OCI-LY7 (cell line): ENCODE measurements around the gene TNKS1BP1. TPM values are rescaled to one million over a fixed set of nuclear protein-coding genes. Genes with fewer than 3 reads are reported as not detected.

ENCODE experiments used
- BruUV-seq: library from RNA; stranded (reverse); fragments of 400-500 nt; replicated peaks from 2 replicates; lab custom pipeline; 2021; lab: Mats Ljungman, UMichigan
- CTCF ChIA-PET: fragments of 300-600 bp; sonication (Branson Sonifier 250); formaldehyde crosslinking; loops from one replicate; lab custom pipeline; 2022; ENCODE audit warnings: antibody characterized with exemption; ENCODE audit not compliant: unreplicated experiment; lab: Charles Lee
- POLR2A ChIA-PET: fragments of 300-600 bp; sonication (Branson Sonifier 250); formaldehyde crosslinking; loops from one replicate; lab custom pipeline; 2022; ENCODE audit warnings: antibody characterized with exemption; lab: Charles Lee
- DNase-seq: peaks from one replicate; pipeline ENCODE4 v3.0.0-alpha.2; 2015; ENCODE audit warnings: low spot score
- H2AFZ ChIP-seq: fragments of 200-600 bp; sonication (generic), shearing (Covaris generic); 2 replicates; pipeline ENCODE4 v1.6.1; 2014; ENCODE audit warnings: mild to moderate bottlenecking, antibody characterized with exemption, low read length, moderate library complexity
- H3K27ac ChIP-seq: fragments of 200-600 bp; sonication (generic); 2 replicates; pipeline ENCODE4 v1.5.1; 2014; ENCODE audit warnings: mixed run types, low read depth, mild to moderate bottlenecking, moderate library complexity, low read length, inconsistent platforms; ENCODE audit not compliant: poor library complexity, severe bottlenecking
- H3K36me3 ChIP-seq: fragments of 200-600 bp; sonication (generic); 2 replicates; pipeline ENCODE4 v1.6.1; 2014; ENCODE audit warnings: mild to moderate bottlenecking, antibody characterized with exemption, low read length, moderate library complexity, mixed read lengths; ENCODE audit not compliant: insufficient read depth
- H3K4me1 ChIP-seq: fragments of 200-600 bp; sonication (generic); 2 replicates; pipeline ENCODE4 v1.5.1; 2014; ENCODE audit warnings: mild to moderate bottlenecking, low read length; ENCODE audit not compliant: insufficient read depth, poor library complexity, severe bottlenecking
- H3K4me2 ChIP-seq: fragments of 200-600 bp; sonication (generic); 2 replicates; pipeline ENCODE4 v1.6.1; 2014; ENCODE audit warnings: mild to moderate bottlenecking, low read length
- H3K4me3 ChIP-seq: fragments of 200-600 bp; sonication (generic); 2 replicates; pipeline ENCODE4 v1.5.1; 2014; ENCODE audit warnings: mild to moderate bottlenecking, low read depth, low read length; ENCODE audit not compliant: poor library complexity, severe bottlenecking
- H3K79me2 ChIP-seq: fragments of 200-600 bp; sonication (generic); 2 replicates; pipeline ENCODE4 v1.6.1; 2016; ENCODE audit warnings: low read depth, mild to moderate bottlenecking, low read length, moderate library complexity, mixed read lengths; ENCODE audit not compliant: insufficient read depth
- H3K9me2 ChIP-seq: fragments of 200-600 bp; sonication (generic); 2 replicates; pipeline ENCODE4 v1.6.1; 2016; ENCODE audit warnings: mild to moderate bottlenecking, low read length, mixed read lengths; ENCODE audit not compliant: insufficient read depth
- H3K9me3 ChIP-seq: fragments of 200-600 bp; sonication (generic); 2 replicates; pipeline ENCODE4 v1.6.1; 2014; ENCODE audit warnings: mild to moderate bottlenecking, mixed run types, low read length, mixed read lengths
- H4K20me1 ChIP-seq: fragments of 200-600 bp; sonication (generic); 2 replicates; pipeline ENCODE4 v1.6.1; 2014; ENCODE audit warnings: mild to moderate bottlenecking, antibody characterized with exemption, low read length, moderate library complexity, mixed read lengths; ENCODE audit not compliant: insufficient read depth
- EZH2phosphoT487 ChIP-seq: fragments of 200-600 bp; sonication (generic); IDR thresholded peaks from 2 replicates; pipeline ENCODE4 v1.6.1; 2018; ENCODE audit warnings: low read depth, borderline replicate concordance, mild to moderate bottlenecking, mixed run types, antibody characterized with exemption, low read length, moderate library complexity, mixed read lengths
- intact Hi-C: fragments of 100-400 bp; cut with micrococcal nuclease; formaldehyde crosslinking; loops from one replicate; pipeline ENCODE4 v1.10.0; 2022; ENCODE audit not compliant: unreplicated experiment
- total RNA-seq, 2 experiments: library from RNA; depleted of rRNA in 1 of 2; stranded (reverse); fragments of >200 nt in 1 of 2; shearing (Covaris generic) in 1 of 2; gene quantifications; 2 replicates each; pipeline ENCODE4 v1.2.3, GENCODE V29; 2014 to 2022
- TF ChIP-seq, protein P1 (sequence below): fragments of 200-600 bp; sonication (generic); conservative IDR thresholded peaks from 2 replicates; pipeline ENCODE4 v1.5.1; 2014; ENCODE audit warnings: mild to moderate bottlenecking, antibody characterized with exemption, low read length, moderate library complexity, mixed read lengths

The TNKS1BP1 gene
- total RNA-seq, 2 experiments from 2014 or later = 5.3 to 16.4 TPM

GRCh38 chr11:57275582-57275981 lies 49.2 kb downstream of the TNKS1BP1 start:
- Histone ChIP-seq H4K20me1 (no peaks in the 10 kb centered on the region), H3K27ac (no peak overlapping the region), H3K4me3 (no peak overlapping the region), H3K4me2 (no peak overlapping the region), H3K79me2 (no peaks in the 10 kb centered on the region), H3K4me1 (no peaks in the 10 kb centered on the region), H3K9me3 (no peaks in the 10 kb centered on the region), H2AFZ (no peak overlapping the region), H3K36me3 (no peaks in the 10 kb centered on the region), H3K9me2 (no peaks in the 10 kb centered on the region)
- ChIA-PET POLR2A (no interaction called here), CTCF (no interaction called here)
- no TSS peak for BruUV-seq
- TF ChIP-seq, protein P1, sequence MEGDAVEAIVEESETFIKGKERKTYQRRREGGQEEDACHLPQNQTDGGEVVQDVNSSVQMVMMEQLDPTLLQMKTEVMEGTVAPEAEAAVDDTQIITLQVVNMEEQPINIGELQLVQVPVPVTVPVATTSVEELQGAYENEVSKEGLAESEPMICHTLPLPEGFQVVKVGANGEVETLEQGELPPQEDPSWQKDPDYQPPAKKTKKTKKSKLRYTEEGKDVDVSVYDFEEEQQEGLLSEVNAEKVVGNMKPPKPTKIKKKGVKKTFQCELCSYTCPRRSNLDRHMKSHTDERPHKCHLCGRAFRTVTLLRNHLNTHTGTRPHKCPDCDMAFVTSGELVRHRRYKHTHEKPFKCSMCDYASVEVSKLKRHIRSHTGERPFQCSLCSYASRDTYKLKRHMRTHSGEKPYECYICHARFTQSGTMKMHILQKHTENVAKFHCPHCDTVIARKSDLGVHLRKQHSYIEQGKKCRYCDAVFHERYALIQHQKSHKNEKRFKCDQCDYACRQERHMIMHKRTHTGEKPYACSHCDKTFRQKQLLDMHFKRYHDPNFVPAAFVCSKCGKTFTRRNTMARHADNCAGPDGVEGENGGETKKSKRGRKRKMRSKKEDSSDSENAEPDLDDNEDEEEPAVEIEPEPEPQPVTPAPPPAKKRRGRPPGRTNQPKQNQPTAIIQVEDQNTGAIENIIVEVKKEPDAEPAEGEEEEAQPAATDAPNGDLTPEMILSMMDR = no peak
- TF ChIP-seq EZH2phosphoT487 = no peak
- intact Hi-C loops = no loop called here
- no peak for DNase-seq

DNA sequence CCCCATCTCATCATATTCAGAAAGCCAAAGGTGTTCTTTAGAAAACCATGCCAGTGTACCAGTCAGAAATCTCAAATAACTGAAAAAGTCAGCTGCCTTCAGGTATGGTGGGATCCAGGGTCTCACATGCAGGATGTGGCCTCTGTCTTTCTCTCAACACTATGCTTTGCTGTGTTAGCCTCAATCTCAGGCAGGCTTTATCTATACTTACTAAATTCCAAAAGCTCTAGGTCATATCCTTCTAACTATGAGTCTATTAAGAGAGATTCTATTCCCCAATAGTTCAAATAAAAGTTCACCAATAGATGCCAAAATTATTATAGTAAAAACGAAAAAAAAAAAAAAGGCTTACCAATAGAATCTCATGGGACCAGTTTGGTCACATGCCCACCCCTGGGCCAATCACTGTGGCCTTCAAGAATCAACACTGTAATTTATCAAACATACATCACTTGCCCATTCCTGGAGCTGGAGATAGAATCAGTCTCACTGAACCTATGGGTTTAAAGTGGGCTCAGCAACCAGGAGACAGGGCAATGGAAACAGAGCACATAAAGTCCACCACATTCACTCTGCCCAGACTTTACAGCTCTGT lies 49.8 kb downstream of the TNKS1BP1 start:
- Histone ChIP-seq H3K4me3 (no peak overlapping the region), H2AFZ (no peak overlapping the region), H3K4me2 (no peak overlapping the region), H3K27ac (no peak overlapping the region), H3K9me2 (no peaks in the 10 kb centered on the region), H3K36me3 (no peaks in the 10 kb centered on the region), H3K79me2 (no peaks in the 10 kb centered on the region), H3K9me3 (no peaks in the 10 kb centered on the region), H4K20me1 (no peaks in the 10 kb centered on the region), H3K4me1 (no peaks in the 10 kb centered on the region)
- no TSS peak for BruUV-seq
- CTCF ChIA-PET = no interaction called here
- TF ChIP-seq, protein P1 = no peak
- no peak for TF ChIP-seq EZH2phosphoT487
- intact Hi-C loops = no loop called here
- POLR2A ChIA-PET = interaction anchor here (0.7 kb wide), 1 partner anchor 152 kb away, joined by 3 read pairs; no protein-coding TSS in a partner anchor
- no peak for DNase-seq

GRCh38 chr11:57273448-57274058 lies 51.2 kb downstream of the TNKS1BP1 start:
- no peaks in the 10 kb centered on the region for H3K36me3 ChIP-seq
- H3K27ac ChIP-seq = no peak overlapping the region
- H3K4me2 ChIP-seq = no peak overlapping the region
- no peaks in the 10 kb centered on the region for H4K20me1 ChIP-seq
- TF ChIP-seq, protein P1 = no peak
- no peak for TF ChIP-seq EZH2phosphoT487
- H2AFZ ChIP-seq = no peak overlapping the region
- no peaks in the 10 kb centered on the region for H3K9me3 ChIP-seq
- BruUV-seq = no TSS peak
- H3K4me3 ChIP-seq = no peak overlapping the region
- CTCF ChIA-PET = interaction anchor here (0.5 kb wide), 1 partner anchor 48 kb away, joined by 5 read pairs; no protein-coding TSS in a partner anchor
- no peak for DNase-seq
- H3K79me2 ChIP-seq = no peaks in the 10 kb centered on the region
- intact Hi-C loops = no loop called here
- POLR2A ChIA-PET = interaction anchor here (0.5 kb wide), 1 partner anchor 338 kb away, joined by 7 read pairs; no protein-coding TSS in a partner anchor
- H3K9me2 ChIP-seq = no peaks in the 10 kb centered on the region
- no peaks in the 10 kb centered on the region for H3K4me1 ChIP-seq
